ENCODE data around the gene BBS2. TPM values are rescaled to one million over a fixed set of nuclear protein-coding genes. Genes with fewer than 3 reads are reported as not detected.
A peak's percentile ranks its signal among the peaks of the same experiment; 100 is the strongest.

Gene BBS2
- total RNA-seq, 6 experiments from 2014 or later, result 26.2 to 33.3 (median 29.5) TPM

DNA sequence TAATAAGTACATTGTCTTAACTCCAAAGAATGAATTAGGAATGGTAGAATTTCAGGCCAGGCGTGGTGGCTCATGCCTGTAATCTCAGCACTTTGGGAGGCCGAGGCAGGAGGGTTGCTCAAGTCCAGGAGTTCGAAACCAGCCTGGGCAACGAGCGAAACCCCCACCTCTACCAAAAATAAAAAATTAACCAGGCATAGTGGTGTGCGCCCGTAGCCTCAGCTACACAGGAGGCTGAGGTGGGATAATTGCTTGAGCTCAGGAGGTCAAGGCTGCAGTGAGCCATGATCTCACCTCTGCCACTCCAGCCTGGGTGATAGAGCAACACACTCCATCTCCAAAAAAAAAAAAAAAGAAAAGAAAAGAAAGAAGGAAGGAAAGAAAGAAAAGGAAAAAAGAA lies 18.5 kb upstream of the BBS2 start:
- DNase-seq, result no peak
- peaks cover 31% of the 10 kb centered on the region for H3K27me3 Mint-ChIP-seq (ENCODE audit: insufficient read depth)
- H3K4me1 Mint-ChIP-seq (ENCODE audit: low read depth), result peaks cover 6% of the 10 kb centered on the region; the same call in 1 of the 2 replicates
- H3K36me3 Mint-ChIP-seq (ENCODE audit: low read depth), result peaks cover 8% of the 10 kb centered on the region
- H3K9me3 Mint-ChIP-seq, result peaks cover 12% of the 10 kb centered on the region
- H3K27ac Mint-ChIP-seq, result no peak overlapping the region
- H3K4me3 Mint-ChIP-seq, result no peak overlapping the region
- TF ChIP-seq, protein P1, sequence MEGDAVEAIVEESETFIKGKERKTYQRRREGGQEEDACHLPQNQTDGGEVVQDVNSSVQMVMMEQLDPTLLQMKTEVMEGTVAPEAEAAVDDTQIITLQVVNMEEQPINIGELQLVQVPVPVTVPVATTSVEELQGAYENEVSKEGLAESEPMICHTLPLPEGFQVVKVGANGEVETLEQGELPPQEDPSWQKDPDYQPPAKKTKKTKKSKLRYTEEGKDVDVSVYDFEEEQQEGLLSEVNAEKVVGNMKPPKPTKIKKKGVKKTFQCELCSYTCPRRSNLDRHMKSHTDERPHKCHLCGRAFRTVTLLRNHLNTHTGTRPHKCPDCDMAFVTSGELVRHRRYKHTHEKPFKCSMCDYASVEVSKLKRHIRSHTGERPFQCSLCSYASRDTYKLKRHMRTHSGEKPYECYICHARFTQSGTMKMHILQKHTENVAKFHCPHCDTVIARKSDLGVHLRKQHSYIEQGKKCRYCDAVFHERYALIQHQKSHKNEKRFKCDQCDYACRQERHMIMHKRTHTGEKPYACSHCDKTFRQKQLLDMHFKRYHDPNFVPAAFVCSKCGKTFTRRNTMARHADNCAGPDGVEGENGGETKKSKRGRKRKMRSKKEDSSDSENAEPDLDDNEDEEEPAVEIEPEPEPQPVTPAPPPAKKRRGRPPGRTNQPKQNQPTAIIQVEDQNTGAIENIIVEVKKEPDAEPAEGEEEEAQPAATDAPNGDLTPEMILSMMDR (IDR thresholded peaks at IDR 0.05), result no peak

DNA sequence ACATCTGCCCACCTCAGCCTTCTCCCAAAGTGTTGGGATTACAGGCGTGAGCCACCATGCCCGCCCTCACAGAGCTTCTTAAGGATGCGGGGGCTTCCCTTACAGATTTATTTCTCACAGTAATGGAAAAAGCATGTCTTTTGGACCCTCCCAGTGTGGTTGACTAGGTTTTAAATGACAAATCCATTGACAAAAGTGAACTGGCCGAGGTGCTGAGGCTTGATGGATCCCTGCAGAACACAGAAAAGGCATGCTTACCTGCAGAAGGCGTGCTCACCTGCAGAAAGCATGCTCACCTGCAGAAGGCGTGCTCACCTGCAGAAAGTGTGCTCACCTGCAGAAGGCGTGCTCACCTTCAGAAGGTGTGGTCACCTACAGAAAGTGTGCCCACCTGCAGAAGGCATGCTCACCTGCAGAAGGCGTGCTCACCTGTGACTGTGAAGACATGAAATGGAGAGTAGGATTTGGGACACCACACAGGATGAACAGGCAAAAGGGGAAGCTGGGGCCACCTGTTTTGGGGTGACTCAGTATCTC lies 15.1 kb upstream of the BBS2 start:
- Mint-ChIP-seq H3K27ac (no peak overlapping the region), H3K4me1 (ENCODE audit: low read depth) (peaks cover 11% of the 10 kb centered on the region), H3K9me3 (no peaks in the 10 kb centered on the region), H3K36me3 (ENCODE audit: low read depth) (no peaks in the 10 kb centered on the region), H3K4me3 (no peak overlapping the region), H3K27me3 (ENCODE audit: insufficient read depth) (peaks cover 25% of the 10 kb centered on the region)
- TF ChIP-seq, protein P1 (IDR thresholded peaks at IDR 0.05), result no peak
- DNase-seq, result no peak

DNA sequence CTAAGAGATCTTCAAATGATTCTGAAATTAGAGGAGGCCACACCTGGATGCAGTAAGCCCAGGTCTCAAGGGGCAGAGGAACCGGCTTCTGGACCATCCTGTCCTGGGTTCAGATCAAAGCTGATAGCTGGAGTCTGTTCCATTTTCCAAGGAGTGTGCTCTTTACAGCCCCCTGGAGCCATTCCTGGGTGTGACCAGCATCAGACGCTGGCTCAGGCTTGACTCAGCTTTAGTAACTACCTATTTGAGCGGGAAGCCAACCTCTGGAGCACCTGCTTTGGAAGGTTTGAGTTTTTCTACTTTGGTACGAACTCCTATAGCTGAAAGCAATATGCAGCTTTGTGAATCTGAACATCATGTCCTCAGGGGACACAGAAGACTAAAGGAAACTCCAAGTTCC lies 12.9 kb upstream of the BBS2 start:
- TF ChIP-seq, protein P1 (IDR thresholded peaks at IDR 0.05), result peak; percentile 16; the same call in 1 of the 2 replicates
- Mint-ChIP-seq H3K36me3 (ENCODE audit: low read depth) (no peaks in the 10 kb centered on the region), H3K4me3 (no peak overlapping the region), H3K9me3 (no peaks in the 10 kb centered on the region), H3K27me3 (ENCODE audit: insufficient read depth) (peaks cover 19% of the 10 kb centered on the region), H3K27ac (no peak overlapping the region), H3K4me1 (ENCODE audit: low read depth) (peaks cover 10% of the 10 kb centered on the region)
- DNase-seq, result no peak

DNA sequence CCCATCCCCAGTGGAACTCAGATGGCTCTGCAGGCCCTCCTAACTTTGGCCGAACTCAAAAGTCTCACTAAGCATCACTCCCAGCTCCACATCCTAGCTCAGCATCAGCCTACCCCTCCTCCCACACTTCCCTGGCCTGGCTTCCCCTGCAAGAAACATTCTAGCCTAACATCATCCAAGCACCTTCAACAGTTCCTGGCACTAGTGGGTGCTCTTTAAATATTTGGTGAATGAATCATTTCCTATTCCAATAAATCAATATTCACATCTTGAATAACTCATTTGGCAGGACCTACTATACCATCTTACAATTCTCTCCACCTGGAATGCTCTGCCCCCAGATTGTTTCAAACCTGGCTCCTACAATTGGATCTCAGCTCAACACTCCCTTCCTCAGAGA lies 11.0 kb upstream of the BBS2 start:
- H3K4me1 Mint-ChIP-seq (ENCODE audit: low read depth), result peaks cover 26% of the 10 kb centered on the region
- H3K36me3 Mint-ChIP-seq (ENCODE audit: low read depth), result no peaks in the 10 kb centered on the region
- no peak overlapping the region for H3K4me3 Mint-ChIP-seq
- TF ChIP-seq, protein P1 (IDR thresholded peaks at IDR 0.05), result no peak
- no peak overlapping the region for H3K27ac Mint-ChIP-seq
- DNase-seq, result no peak
- H3K27me3 Mint-ChIP-seq (ENCODE audit: insufficient read depth), result peaks cover 13% of the 10 kb centered on the region
- H3K9me3 Mint-ChIP-seq, result no peaks in the 10 kb centered on the region

DNA sequence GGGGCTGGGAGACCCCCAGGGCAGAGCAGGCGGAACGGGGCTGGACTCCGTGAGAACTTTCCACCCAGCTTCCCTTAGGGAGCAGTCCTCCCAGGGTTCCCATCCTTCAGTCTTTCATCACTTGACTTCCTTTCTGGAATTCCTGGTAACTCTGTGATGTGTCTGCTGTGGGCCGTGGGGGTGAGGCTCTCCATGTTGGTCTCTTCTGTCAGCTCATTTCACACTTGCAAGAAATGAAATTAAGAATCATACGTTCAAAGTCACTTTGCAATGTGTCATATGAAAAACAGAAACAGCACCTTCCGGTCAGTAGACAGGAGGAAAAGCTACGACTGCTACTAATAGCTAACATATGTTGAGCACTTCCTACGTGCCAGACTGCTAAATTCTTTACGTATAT lies 5.4 kb upstream of the BBS2 start:
- H3K36me3 Mint-ChIP-seq (ENCODE audit: low read depth), result no peaks in the 10 kb centered on the region
- peaks cover 3% of the 10 kb centered on the region; the same call in 1 of the 2 replicates for H3K27me3 Mint-ChIP-seq (ENCODE audit: insufficient read depth)
- peak; percentile 48 for DNase-seq
- H3K4me1 Mint-ChIP-seq (ENCODE audit: low read depth), result peaks cover 45% of the 10 kb centered on the region
- H3K27ac Mint-ChIP-seq, result peak overlapping the region; percentile 87
- peak overlapping the region; percentile 65 for H3K4me3 Mint-ChIP-seq
- no peaks in the 10 kb centered on the region for H3K9me3 Mint-ChIP-seq
- TF ChIP-seq, protein P1 (IDR thresholded peaks at IDR 0.05), result no peak

DNA sequence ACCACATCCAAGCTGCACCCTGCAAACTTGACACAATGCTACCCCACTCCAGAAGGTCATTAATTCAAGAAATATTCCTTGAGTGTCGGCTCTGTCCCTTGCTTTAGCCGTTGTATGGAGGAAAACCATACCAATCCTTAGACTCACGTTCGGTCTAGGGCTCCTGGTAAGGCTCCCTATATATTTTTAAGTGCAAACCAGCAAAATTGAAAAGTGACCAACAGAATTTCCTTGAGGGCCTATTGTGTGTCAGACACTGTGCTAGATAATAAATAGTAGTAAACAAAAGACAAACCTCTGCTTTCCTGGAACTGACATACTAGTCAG lies 390 bp upstream of the BBS2 start:
- DNase-seq, result no peak
- Mint-ChIP-seq H3K9me3 (no peaks in the 10 kb centered on the region), H3K36me3 (ENCODE audit: low read depth) (no peaks in the 10 kb centered on the region), H3K27ac (peak overlapping the region; percentile 61), H3K4me3 (peak overlapping the region; percentile 89), H3K27me3 (ENCODE audit: insufficient read depth) (no peaks in the 10 kb centered on the region), H3K4me1 (ENCODE audit: low read depth) (peaks cover 58% of the 10 kb centered on the region)
- TF ChIP-seq, protein P1 (IDR thresholded peaks at IDR 0.05), result no peak

All from HFFc6 (cell line).